Panc1 (cell line): ENCODE measurements around the gene SIGLEC9. TPM values are rescaled to one million over a fixed set of nuclear protein-coding genes. Genes with fewer than 3 reads are reported as not detected.

ENCODE experiments used
- ATAC-seq: fragments of 200-7000 bp; cut with Tn5 transposase; 2 replicates; pipeline ENCODE4 v1.9.1; 2020; ENCODE audit warnings: mild to moderate bottlenecking, moderate library complexity
- BruUV-seq: library from RNA; stranded (reverse); fragments of 400-500 nt; replicated peaks from 2 replicates; lab custom pipeline; 2021; lab: Mats Ljungman, UMichigan
- CTCF ChIA-PET: fragments of 300-600 bp; sonication (Branson Sonifier 250); formaldehyde crosslinking; loops from one replicate; lab custom pipeline; 2022; ENCODE audit warnings: antibody characterized with exemption; lab: Charles Lee
- POLR2A ChIA-PET: fragments of 300-600 bp; sonication (Branson Sonifier 250); formaldehyde crosslinking; loops from one replicate; lab custom pipeline; 2022; ENCODE audit warnings: antibody characterized with exemption; lab: Charles Lee
- DNase-seq: peaks from one replicate; pipeline ENCODE4 v3.0.0-alpha.2; 2010; ENCODE audit warnings: low read depth, low spot score
- H3K27ac ChIP-seq: 2 replicates; pipeline ENCODE4 v1.5.1; 2011; ENCODE audit warnings: mild to moderate bottlenecking, low read length, inconsistent platforms
- H3K27me3 ChIP-seq: fragments of 200-500 bp; sonication (Bioruptor generic); 2 replicates; pipeline ENCODE4 v1.6.0; 2014; ENCODE audit warnings: low read length, inconsistent platforms; ENCODE audit not compliant: control insufficient read depth, insufficient read depth
- H3K36me3 ChIP-seq: fragments of 200-500 bp; sonication (Bioruptor generic); 2 replicates; pipeline ENCODE4 v1.5.1; 2014; ENCODE audit warnings: inconsistent platforms, mild to moderate bottlenecking, low read length, moderate library complexity; ENCODE audit not compliant: control insufficient read depth, insufficient read depth
- H3K4me1 ChIP-seq: 2 replicates; pipeline ENCODE4 v1.5.1; 2011; ENCODE audit warnings: inconsistent platforms, mild to moderate bottlenecking, low read length, moderate library complexity; ENCODE audit not compliant: control insufficient read depth, insufficient read depth
- H3K4me3 ChIP-seq, 2 experiments: 2 replicates each; pipeline ENCODE4 v1.5.1; 2011 to 2012; ENCODE audit warnings: low read depth in 2 of 2, low read length in 2 of 2, mild to moderate bottlenecking in 2 of 2, inconsistent platforms in 1 of 2, moderate library complexity in 1 of 2
- H3K9me3 ChIP-seq: fragments of 200-500 bp; sonication (Bioruptor generic); 2 replicates; pipeline ENCODE4 v1.5.1; 2014; ENCODE audit warnings: low read depth, mild to moderate bottlenecking, inconsistent platforms, low read length, moderate library complexity; ENCODE audit not compliant: control insufficient read depth, insufficient read depth
- POLR2AphosphoS5 ChIP-seq: IDR thresholded peaks from 2 replicates; pipeline ENCODE4 v1.6.1; 2012; ENCODE audit warnings: mild to moderate bottlenecking, low read depth, low read length, moderate library complexity
- SIN3A ChIP-seq: IDR thresholded peaks from 2 replicates; pipeline ENCODE4 v1.6.1; 2012; ENCODE audit warnings: low read depth, mild to moderate bottlenecking, low read length, moderate library complexity, borderline replicate concordance; ENCODE audit not compliant: insufficient read depth
- TCF7L2 ChIP-seq: IDR thresholded peaks from 2 replicates; pipeline ENCODE4 v1.6.1; 2011; ENCODE audit warnings: mild to moderate bottlenecking, low read depth, low read length, inconsistent platforms
- in situ Hi-C: cut with HindIII; loops from 2 replicates; pipeline ENCODE4 v1.10.0; 2016; ENCODE audit warnings: low sequenced_read_pairs, low pct_unique_long_range_greater_than_20kb
- intact Hi-C: fragments of 100-400 bp; cut with micrococcal nuclease; formaldehyde crosslinking; loops from one replicate; pipeline ENCODE4 v1.10.0; 2022; ENCODE audit not compliant: unreplicated experiment
- total RNA-seq: library from RNA; stranded (reverse); gene quantifications from one replicate; pipeline ENCODE4 v1.2.1, GENCODE V29; 2021; ENCODE audit not compliant: unreplicated experiment
- TF ChIP-seq, protein P1 (sequence below), 2 experiments: IDR thresholded peaks; 2 replicates each; pipeline ENCODE4 v1.6.1; 2011 to 2012; ENCODE audit warnings: low read depth in 2 of 2, control low read depth in 1 of 2, low read length in 1 of 2, mild to moderate bottlenecking in 1 of 2, moderate library complexity in 1 of 2; ENCODE audit not compliant: insufficient read depth in 1 of 2
- TF ChIP-seq, protein P2 (sequence below): fragments of 450-650 bp; IDR thresholded peaks from 2 replicates; pipeline ENCODE4 v1.5.1; 2017; ENCODE audit warnings: mild to moderate bottlenecking

The SIGLEC9 gene
- total RNA-seq, 1 experiment from 2014 or later = not detected

DNA sequence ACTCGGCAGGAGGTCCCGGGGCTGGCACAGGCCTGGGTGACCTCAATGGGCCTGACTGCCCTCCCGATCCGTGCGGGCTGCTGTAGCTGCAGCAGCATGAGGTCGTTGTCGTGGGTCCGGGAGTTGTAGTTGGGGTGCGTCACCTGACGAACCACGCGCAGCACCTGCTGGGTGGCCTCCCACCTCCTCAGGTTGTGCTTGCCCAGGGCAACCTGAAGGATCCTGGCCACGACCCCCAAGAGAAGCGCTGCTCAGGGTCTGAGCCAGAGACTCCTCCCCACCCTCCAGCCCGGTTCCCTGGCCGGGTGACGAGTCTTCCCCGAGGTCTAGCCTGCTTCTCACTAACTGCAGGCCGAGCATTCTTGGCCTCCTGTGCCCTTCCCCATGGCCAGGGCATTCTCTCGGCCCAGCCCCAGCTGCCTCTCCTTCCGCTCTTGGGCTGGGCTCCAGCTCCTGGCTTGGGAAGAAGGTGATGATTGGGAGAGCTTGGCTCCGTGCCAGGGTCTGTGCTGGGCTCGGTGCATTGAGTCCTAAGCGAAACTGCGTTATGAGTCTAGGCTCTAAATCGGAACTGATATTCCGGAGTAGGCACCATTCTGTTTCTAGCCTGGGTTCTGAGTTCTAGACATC, 45.1 kb upstream of the SIGLEC9 start:
- H3K36me3 ChIP-seq = no peaks in the 10 kb centered on the region
- no peak overlapping the region for H3K27ac ChIP-seq
- POLR2A ChIA-PET = no interaction called here
- intact Hi-C loops (no loop called here), in situ Hi-C loops (no loop called here)
- ATAC-seq (no peak), DNase-seq (no peak)
- CTCF ChIA-PET = no interaction called here
- BruUV-seq = no TSS peak
- TF ChIP-seq, protein P1, sequence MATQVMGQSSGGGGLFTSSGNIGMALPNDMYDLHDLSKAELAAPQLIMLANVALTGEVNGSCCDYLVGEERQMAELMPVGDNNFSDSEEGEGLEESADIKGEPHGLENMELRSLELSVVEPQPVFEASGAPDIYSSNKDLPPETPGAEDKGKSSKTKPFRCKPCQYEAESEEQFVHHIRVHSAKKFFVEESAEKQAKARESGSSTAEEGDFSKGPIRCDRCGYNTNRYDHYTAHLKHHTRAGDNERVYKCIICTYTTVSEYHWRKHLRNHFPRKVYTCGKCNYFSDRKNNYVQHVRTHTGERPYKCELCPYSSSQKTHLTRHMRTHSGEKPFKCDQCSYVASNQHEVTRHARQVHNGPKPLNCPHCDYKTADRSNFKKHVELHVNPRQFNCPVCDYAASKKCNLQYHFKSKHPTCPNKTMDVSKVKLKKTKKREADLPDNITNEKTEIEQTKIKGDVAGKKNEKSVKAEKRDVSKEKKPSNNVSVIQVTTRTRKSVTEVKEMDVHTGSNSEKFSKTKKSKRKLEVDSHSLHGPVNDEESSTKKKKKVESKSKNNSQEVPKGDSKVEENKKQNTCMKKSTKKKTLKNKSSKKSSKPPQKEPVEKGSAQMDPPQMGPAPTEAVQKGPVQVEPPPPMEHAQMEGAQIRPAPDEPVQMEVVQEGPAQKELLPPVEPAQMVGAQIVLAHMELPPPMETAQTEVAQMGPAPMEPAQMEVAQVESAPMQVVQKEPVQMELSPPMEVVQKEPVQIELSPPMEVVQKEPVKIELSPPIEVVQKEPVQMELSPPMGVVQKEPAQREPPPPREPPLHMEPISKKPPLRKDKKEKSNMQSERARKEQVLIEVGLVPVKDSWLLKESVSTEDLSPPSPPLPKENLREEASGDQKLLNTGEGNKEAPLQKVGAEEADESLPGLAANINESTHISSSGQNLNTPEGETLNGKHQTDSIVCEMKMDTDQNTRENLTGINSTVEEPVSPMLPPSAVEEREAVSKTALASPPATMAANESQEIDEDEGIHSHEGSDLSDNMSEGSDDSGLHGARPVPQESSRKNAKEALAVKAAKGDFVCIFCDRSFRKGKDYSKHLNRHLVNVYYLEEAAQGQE (IDR thresholded peaks at IDR 0.05; ENCODE audit: insufficient read depth in 1 of 2, low read depth in 2 of 2, low read length in 1 of 2) = no peak
- TF ChIP-seq SIN3A (no peak), TCF7L2 (no peak), POLR2AphosphoS5 (no peak)
- TF ChIP-seq, protein P2, sequence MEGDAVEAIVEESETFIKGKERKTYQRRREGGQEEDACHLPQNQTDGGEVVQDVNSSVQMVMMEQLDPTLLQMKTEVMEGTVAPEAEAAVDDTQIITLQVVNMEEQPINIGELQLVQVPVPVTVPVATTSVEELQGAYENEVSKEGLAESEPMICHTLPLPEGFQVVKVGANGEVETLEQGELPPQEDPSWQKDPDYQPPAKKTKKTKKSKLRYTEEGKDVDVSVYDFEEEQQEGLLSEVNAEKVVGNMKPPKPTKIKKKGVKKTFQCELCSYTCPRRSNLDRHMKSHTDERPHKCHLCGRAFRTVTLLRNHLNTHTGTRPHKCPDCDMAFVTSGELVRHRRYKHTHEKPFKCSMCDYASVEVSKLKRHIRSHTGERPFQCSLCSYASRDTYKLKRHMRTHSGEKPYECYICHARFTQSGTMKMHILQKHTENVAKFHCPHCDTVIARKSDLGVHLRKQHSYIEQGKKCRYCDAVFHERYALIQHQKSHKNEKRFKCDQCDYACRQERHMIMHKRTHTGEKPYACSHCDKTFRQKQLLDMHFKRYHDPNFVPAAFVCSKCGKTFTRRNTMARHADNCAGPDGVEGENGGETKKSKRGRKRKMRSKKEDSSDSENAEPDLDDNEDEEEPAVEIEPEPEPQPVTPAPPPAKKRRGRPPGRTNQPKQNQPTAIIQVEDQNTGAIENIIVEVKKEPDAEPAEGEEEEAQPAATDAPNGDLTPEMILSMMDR = no peak
- no peaks in the 10 kb centered on the region for H3K9me3 ChIP-seq
- H3K4me1 ChIP-seq = no peaks in the 10 kb centered on the region
- no peak overlapping the region for H3K4me3 ChIP-seq
- no peaks in the 10 kb centered on the region for H3K27me3 ChIP-seq

DNA sequence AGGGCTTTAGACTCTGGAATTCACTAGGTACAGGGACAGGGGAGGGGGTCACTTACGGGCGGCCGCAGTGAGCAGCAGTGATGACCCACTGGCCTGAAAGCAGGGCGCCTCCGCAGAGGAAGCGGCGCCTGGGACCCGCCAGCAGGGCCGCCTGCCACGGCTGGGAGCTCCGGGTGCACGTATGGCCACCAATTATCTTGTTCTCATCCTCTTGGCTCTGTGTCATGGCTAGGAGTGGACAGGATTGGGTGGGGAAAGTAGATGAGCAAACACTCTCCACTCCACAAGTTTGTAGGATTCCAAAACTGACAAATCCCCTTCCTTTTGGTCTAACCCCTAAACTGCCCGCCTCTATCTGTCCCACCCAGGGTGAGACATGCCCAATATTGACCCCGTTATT, 43.2 kb upstream of the SIGLEC9 start:
- ChIA-PET CTCF (no interaction called here), POLR2A (no interaction called here)
- no peak overlapping the region for H3K4me3 ChIP-seq
- intact Hi-C loops = no loop called here
- ATAC-seq (no peak), DNase-seq (no peak)
- H3K9me3 ChIP-seq = no peaks in the 10 kb centered on the region
- TF ChIP-seq, protein P2 = no peak
- no peak for TF ChIP-seq SIN3A
- TF ChIP-seq TCF7L2 = no peak
- TF ChIP-seq, protein P1 (IDR thresholded peaks at IDR 0.05; ENCODE audit: insufficient read depth in 1 of 2, low read depth in 2 of 2, low read length in 1 of 2) = no peak
- TF ChIP-seq POLR2AphosphoS5 = no peak
- H3K27me3 ChIP-seq = no peaks in the 10 kb centered on the region
- H3K4me1 ChIP-seq = no peaks in the 10 kb centered on the region
- no peak overlapping the region for H3K27ac ChIP-seq
- no TSS peak for BruUV-seq
- in situ Hi-C loops = no loop called here
- H3K36me3 ChIP-seq = no peaks in the 10 kb centered on the region
